Immature natural killer cell (primary cell): ENCODE measurements around the gene IHH. TPM values are rescaled to one million over a fixed set of nuclear protein-coding genes. Genes with fewer than 3 reads are reported as not detected.

Experiments used
- DNase-seq, 3 donors: peaks; one replicate each; pipeline ENCODE4 v3.0.0; 2022; ENCODE audit warnings: mixed read lengths in 1 of 3
- H3K27ac Mint-ChIP-seq, 6 donors: one replicate each; pipeline ENCODE4 v1.8.0; 2020; ENCODE audit warnings: mixed read lengths in 6 of 6, mild to moderate bottlenecking in 5 of 6, inconsistent platforms in 4 of 6, moderate library complexity in 3 of 6
- H3K27me3 Mint-ChIP-seq, 3 donors: one replicate each; pipeline ENCODE4 v1.8.0; 2020 to 2021; ENCODE audit warnings: low read depth in 3 of 3, mild to moderate bottlenecking in 3 of 3, mixed read lengths in 3 of 3, moderate library complexity in 3 of 3, inconsistent platforms in 1 of 3
- H3K36me3 Mint-ChIP-seq, 3 donors: one replicate each; pipeline ENCODE4 v1.8.0; 2020; ENCODE audit warnings: mixed read lengths in 3 of 3, inconsistent platforms in 2 of 3, mild to moderate bottlenecking in 2 of 3
- H3K4me1 Mint-ChIP-seq, 2 donors: one replicate each; pipeline ENCODE4 v1.8.0; 2020; ENCODE audit warnings: inconsistent platforms in 2 of 2, mild to moderate bottlenecking in 2 of 2, mixed read lengths in 2 of 2, moderate library complexity in 1 of 2
- H3K4me3 Mint-ChIP-seq, 5 donors: one replicate each; pipeline ENCODE4 v1.8.0; 2020; ENCODE audit warnings: mild to moderate bottlenecking in 5 of 5, mixed read lengths in 5 of 5, inconsistent platforms in 3 of 5, moderate library complexity in 3 of 5
- H3K9me3 Mint-ChIP-seq, 6 donors: one replicate each; pipeline ENCODE4 v1.8.0; 2020; ENCODE audit warnings: mild to moderate bottlenecking in 6 of 6, mixed read lengths in 6 of 6, inconsistent platforms in 4 of 6, moderate library complexity in 3 of 6
- polyA plus RNA-seq, 3 donors: library from polyadenylated mRNA; unstranded; fragments of 300-500 nt; fragmentation: Illumina TruSeq; gene quantifications; one replicate each; pipeline ENCODE4 v1.2.3, GENCODE V29; 2021

IHH gene
- not detected for polyA plus RNA-seq

DNA sequence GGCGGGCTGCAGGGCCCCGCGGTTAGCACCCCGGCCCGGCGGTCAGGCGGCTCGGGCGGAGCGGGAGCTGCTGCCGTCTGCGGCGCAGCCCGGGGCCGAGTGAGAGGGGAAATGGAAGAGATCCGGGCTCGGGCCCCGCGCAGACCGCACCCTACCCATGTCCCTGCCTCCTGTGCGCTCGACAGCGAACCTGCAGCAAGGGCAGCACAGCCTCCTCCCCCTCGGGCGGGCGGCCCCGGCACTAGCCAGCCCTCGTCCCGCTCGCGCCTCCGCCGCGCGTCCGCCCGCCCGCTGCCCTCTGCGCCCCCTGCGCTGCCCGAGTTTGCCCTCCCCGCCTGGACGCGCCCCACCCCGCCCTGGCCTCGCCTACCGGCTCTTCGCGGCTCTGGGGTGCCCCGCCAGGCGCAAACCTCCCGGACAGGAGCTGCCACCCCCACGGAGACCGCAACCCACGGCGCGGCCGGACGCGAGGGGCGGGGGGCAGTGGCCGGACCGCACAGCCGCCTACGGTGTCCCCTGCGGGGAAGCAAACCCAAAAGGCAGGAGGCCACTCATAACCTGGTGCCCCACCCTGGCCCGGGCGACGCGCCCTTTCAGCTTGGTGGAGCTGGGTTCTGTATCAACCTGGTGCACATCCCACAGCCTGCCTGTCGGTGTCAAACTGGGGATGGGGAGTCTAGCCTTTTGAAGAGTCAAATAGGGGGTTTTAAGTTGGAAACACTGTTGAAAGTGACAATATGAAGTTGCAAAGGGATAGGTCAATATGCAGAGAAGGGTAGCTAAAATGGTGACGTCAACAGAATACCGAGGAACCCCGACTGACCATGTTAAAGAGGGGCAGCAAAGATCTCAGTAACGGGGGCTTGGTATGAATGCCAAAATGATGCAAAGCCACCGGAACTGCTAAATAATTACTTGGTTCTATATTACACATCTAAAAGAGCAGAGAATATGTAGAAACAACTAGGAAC is at the start of gene IHH:
IHH (minus strand) TSS at position 101 of the 971 bp plus-strand sequence. CDS start 454 bp downstream, outside the sequence.
- Mint-ChIP-seq H3K9me3 (no peaks in the 10 kb centered on the region), H3K4me1 (peaks cover 6 to 16% of the 10 kb centered on the region in 2 donors), H3K27me3 (peaks cover 17 to 43% (median 23%) of the 10 kb centered on the region in 3 donors), H3K27ac (no peak within 1 kb of the TSS), H3K36me3 (no peaks in the 10 kb centered on the region), H3K4me3 (peak within 1 kb of the TSS; percentile 25 to 69 (median 62))
- DNase-seq, result peak; percentile 15 to 23 (median 22)

- Mint-ChIP-seq H3K4me1 (peaks cover 7 to 31% of the 10 kb centered on the region in 2 donors), H3K27ac (no peak overlapping the region)
- DNase-seq, result peak in 1 of 3 donors; percentile 1
Observed at GRCh38 chr2:219109471-219109870, 48.8 kb upstream of the IHH start.

GRCh38 chr2:219107758-219108157 is 47.0 kb upstream of the IHH start:
- peaks cover 0 to 3% (median 0%) of the 10 kb centered on the region in 3 donors for H3K36me3 Mint-ChIP-seq
- H3K27me3 Mint-ChIP-seq, result no peaks in the 10 kb centered on the region
- H3K4me1 Mint-ChIP-seq, result peaks cover 7 to 35% of the 10 kb centered on the region in 2 donors
- no peaks in the 10 kb centered on the region for H3K9me3 Mint-ChIP-seq
- H3K4me3 Mint-ChIP-seq, result no peak overlapping the region
- H3K27ac Mint-ChIP-seq, result peak overlapping the region in 1 of 6 donors; percentile 26
- DNase-seq, result no peak

More at GRCh38 chr2:219109471-219109870, 48.8 kb upstream of the IHH start:
- no peak overlapping the region for H3K4me3 Mint-ChIP-seq
- H3K27me3 Mint-ChIP-seq, result no peaks in the 10 kb centered on the region
- peaks cover 0 to 3% (median 0%) of the 10 kb centered on the region in 3 donors for H3K36me3 Mint-ChIP-seq
- H3K9me3 Mint-ChIP-seq, result no peaks in the 10 kb centered on the region

- no peaks in the 10 kb centered on the region for H3K27me3 Mint-ChIP-seq
- H3K36me3 Mint-ChIP-seq, result peaks cover 0 to 4% (median 0%) of the 10 kb centered on the region in 3 donors
- peaks cover 7 to 35% of the 10 kb centered on the region in 2 donors for H3K4me1 Mint-ChIP-seq
- no peaks in the 10 kb centered on the region for H3K9me3 Mint-ChIP-seq
- no peak overlapping the region for H3K27ac Mint-ChIP-seq
- H3K4me3 Mint-ChIP-seq, result no peak overlapping the region
- DNase-seq, result no peak
Observed at GRCh38 chr2:219106251-219106650, 45.5 kb upstream of the IHH start.

GRCh38 chr2:219104107-219105035 is 43.6 kb upstream of the IHH start:
- DNase-seq, result peak in 1 of 3 donors; percentile 8
- Mint-ChIP-seq H3K4me3 (no peak overlapping the region), H3K36me3 (peaks cover 0 to 4% (median 0%) of the 10 kb centered on the region in 3 donors), H3K27me3 (no peaks in the 10 kb centered on the region), H3K9me3 (no peaks in the 10 kb centered on the region), H3K4me1 (peaks cover 7 to 30% of the 10 kb centered on the region in 2 donors), H3K27ac (peak overlapping the region in 1 of 6 donors; percentile 41)

- no peak overlapping the region for H3K27ac Mint-ChIP-seq
- H3K4me1 Mint-ChIP-seq, result peaks cover 0 to 3% of the 10 kb centered on the region in 2 donors
- no peaks in the 10 kb centered on the region for H3K9me3 Mint-ChIP-seq
- peaks cover 0 to 4% (median 0%) of the 10 kb centered on the region in 3 donors for H3K36me3 Mint-ChIP-seq
- no peak overlapping the region for H3K4me3 Mint-ChIP-seq
- H3K27me3 Mint-ChIP-seq, result no peaks in the 10 kb centered on the region
- no peak for DNase-seq
Observed at GRCh38 chr2:219099329-219099728, 38.6 kb upstream of the IHH start.

DNA sequence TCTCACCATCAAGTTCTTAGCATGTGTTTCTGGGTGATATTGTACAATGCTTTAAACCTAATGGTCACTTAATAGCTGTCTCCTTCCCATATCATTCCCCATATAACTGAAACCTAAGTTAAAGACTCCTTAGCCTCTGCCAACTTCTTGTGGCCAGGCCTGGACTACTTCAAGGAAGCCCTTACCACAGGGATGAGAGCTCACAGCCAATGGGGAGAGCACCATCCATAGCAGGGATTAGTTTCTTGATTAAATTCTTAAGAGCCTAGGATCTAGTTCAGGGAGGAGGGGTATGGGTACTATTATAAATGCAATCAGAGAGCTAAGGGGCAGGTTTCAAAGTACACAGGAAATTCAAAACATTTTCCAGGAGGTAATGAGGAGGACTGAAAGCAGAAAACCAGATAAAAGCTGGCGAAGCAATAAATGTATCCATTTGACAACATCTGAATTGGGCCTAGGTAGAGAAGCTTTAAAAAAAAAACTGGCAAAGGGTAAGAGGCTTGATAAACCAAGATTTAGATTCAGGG is 34.8 kb upstream of the IHH start:
- no peak overlapping the region for H3K27ac Mint-ChIP-seq
- H3K27me3 Mint-ChIP-seq, result no peaks in the 10 kb centered on the region
- peaks cover 3 to 5% (median 4%) of the 10 kb centered on the region in 3 donors for H3K36me3 Mint-ChIP-seq

GRCh38 chr2:219094171-219094570 is 33.5 kb upstream of the IHH start:
- H3K4me1 Mint-ChIP-seq, result no peaks in the 10 kb centered on the region
- no peak overlapping the region for H3K27ac Mint-ChIP-seq
- H3K27me3 Mint-ChIP-seq, result no peaks in the 10 kb centered on the region
- DNase-seq, result no peak
- peaks cover 4 to 10% (median 7%) of the 10 kb centered on the region in 3 donors for H3K36me3 Mint-ChIP-seq
- no peak overlapping the region for H3K4me3 Mint-ChIP-seq
- no peaks in the 10 kb centered on the region for H3K9me3 Mint-ChIP-seq

More for the DNA sequence above, 34.8 kb upstream of the IHH start:
- no peak for DNase-seq
- H3K4me3 Mint-ChIP-seq, result no peak overlapping the region
- H3K4me1 Mint-ChIP-seq, result no peaks in the 10 kb centered on the region
- no peaks in the 10 kb centered on the region for H3K9me3 Mint-ChIP-seq

DNA sequence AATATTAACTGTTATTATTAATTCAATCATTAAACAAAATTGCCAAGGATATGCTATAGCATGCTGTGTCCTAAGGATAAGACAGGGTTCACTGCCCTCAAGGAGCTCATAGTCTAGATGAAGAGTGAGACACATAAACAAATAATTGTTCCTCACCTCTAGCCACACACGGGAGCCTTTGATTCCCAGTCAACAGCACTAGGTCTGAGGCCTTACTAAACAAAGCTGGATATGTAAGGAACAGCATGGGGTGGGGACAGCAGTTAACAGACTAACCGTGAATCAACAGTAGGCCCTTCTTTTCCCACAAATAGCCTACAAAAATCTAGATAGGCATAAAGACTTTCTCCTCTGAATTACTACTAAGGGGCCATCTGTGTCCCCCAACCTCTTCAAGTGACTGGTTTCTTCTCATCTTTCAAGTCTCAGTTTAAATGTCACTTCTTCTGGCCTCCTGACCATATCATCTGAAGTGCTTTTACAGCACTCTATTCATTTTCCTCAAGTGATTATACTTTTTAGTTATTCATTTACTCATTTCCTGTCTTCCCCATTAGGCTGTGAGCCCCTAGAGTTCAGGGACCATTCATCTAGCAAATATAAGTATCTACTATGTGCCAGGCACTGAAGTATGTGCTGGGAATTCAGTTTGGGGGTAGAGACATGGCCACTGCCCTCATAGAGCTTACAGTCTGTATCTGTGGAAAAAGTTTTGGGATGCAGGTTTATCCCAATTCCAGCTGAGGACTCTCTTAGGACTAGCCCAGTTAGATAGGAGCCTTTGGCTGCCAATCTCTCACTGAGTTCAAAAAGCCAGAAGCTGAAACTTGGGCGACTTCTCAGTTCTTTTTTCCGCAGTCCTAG is 29.9 kb upstream of the IHH start:
- peaks cover 7 to 10% (median 9%) of the 10 kb centered on the region in 3 donors for H3K36me3 Mint-ChIP-seq
- DNase-seq, result no peak
- H3K4me1 Mint-ChIP-seq, result no peaks in the 10 kb centered on the region
- no peaks in the 10 kb centered on the region for H3K27me3 Mint-ChIP-seq
- H3K9me3 Mint-ChIP-seq, result no peaks in the 10 kb centered on the region
- H3K27ac Mint-ChIP-seq, result no peak overlapping the region
- H3K4me3 Mint-ChIP-seq, result no peak overlapping the region

DNA sequence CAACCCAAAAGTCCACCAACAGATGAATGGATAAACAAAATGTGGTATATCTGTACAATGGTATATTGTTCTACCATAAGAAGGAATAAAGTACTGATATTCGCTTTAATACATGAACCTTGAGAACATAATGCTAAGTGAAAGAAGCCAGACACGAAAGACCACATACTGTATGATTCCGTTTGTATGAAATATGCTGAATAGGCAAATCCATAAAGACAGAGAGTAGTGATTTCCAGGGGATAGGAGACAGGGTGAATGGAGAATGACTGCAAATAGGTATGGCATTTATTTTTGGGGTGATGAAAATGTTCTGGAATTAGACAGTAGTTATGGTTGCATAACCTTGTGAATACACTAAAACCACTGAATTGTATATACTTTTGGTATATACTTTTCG is 28.6 kb upstream of the IHH start:
- Mint-ChIP-seq H3K4me3 (no peak overlapping the region), H3K27ac (no peak overlapping the region), H3K36me3 (peaks cover 7 to 12% (median 9%) of the 10 kb centered on the region in 3 donors), H3K27me3 (no peaks in the 10 kb centered on the region), H3K4me1 (peaks cover 3 to 7% of the 10 kb centered on the region in 2 donors), H3K9me3 (no peaks in the 10 kb centered on the region)
- no peak for DNase-seq

DNA sequence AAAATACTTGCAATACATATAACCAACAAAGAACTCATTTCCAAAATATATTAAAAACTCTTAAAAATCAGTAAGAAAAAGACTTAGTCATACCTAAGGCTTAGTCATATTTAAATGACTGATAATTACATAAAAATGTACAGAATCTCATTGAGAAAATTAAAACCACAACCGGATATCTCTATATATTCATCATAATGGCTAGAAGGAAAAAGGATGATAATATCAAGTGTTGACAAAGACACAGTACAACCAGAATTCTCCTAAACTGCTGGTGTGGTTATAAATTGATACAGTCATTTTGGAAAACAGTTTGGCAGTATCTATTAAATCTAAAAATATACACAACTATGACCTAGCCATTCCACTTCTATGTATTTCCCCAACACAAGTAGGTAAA is 27.1 kb upstream of the IHH start:
- H3K27ac Mint-ChIP-seq, result no peak overlapping the region
- H3K4me3 Mint-ChIP-seq, result no peak overlapping the region

GRCh38 chr2:219087361-219087760 is 26.6 kb upstream of the IHH start:
- Mint-ChIP-seq H3K27me3 (no peaks in the 10 kb centered on the region), H3K4me1 (peaks cover 3 to 7% of the 10 kb centered on the region in 2 donors), H3K9me3 (no peaks in the 10 kb centered on the region), H3K36me3 (peaks cover 4 to 7% (median 4%) of the 10 kb centered on the region in 3 donors), H3K4me3 (no peak overlapping the region), H3K27ac (no peak overlapping the region)
- DNase-seq, result no peak

More for the DNA sequence above, 27.1 kb upstream of the IHH start:
- DNase-seq, result no peak
- peaks cover 3 to 7% of the 10 kb centered on the region in 2 donors for H3K4me1 Mint-ChIP-seq
- H3K27me3 Mint-ChIP-seq, result no peaks in the 10 kb centered on the region
- no peaks in the 10 kb centered on the region for H3K9me3 Mint-ChIP-seq
- peaks cover 4 to 7% (median 4%) of the 10 kb centered on the region in 3 donors for H3K36me3 Mint-ChIP-seq
